CD1c-positive myeloid dendritic cell (primary cell): ENCODE results near the gene KIAA0586.
"Not testable (repeated sequence)": the region's sequence is repeated elsewhere in the genome, so short reads cannot be mapped to it uniquely, and the experiment has no call there.

ENCODE experiments used
- DNase-seq: peaks from one replicate; pipeline ENCODE4 v3.0.0-alpha.2; 2016; ENCODE audit errors: extremely low spot score

Gene KIAA0586

DNA sequence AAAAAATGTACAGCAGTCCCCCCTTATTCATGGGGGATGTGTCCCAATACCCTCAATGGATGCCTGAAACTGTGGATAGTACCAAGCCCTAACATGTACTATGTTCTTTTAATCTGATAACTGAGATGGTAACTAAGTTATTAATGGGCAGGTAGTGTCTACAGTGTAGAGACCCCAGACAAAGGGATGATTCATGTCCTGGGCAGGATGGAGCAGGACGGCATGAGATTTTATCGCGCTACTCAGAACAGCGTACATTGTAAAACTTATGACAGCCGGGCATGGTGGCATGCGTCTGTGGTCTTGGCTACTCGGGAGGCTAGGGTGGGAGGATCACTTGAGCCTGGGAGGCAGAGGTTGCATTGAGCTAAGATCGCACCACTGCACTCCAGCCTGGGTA is 37.1 kb downstream of the KIAA0586 start:
- DNase-seq: no peak

DNA sequence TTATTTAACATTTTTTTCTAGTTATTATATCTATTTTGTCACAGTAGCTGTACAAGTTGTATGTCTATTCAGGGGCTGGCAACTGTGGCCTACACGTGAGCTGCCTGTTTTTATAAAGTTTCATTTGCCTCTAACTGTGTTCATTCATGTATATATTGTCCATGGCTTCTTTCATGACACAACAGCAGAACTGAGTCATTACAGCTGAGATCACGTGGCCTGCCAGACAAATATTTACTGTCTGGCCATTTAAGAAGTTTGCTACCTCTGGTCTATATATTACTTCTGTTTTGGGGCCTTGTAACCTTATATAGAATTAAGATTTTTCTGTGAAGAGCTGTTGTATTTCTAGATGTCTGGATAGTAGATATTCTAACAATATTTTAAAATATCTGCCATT is 37.9 kb downstream of the KIAA0586 start:
- DNase-seq: no peak

- DNase-seq: no peak
Observed at GRCh38 chr14:58466459-58466858, 38.9 kb downstream of the KIAA0586 start.

- DNase-seq: no peak
Observed at GRCh38 chr14:58467575-58467974, 40.1 kb downstream of the KIAA0586 start.

DNA sequence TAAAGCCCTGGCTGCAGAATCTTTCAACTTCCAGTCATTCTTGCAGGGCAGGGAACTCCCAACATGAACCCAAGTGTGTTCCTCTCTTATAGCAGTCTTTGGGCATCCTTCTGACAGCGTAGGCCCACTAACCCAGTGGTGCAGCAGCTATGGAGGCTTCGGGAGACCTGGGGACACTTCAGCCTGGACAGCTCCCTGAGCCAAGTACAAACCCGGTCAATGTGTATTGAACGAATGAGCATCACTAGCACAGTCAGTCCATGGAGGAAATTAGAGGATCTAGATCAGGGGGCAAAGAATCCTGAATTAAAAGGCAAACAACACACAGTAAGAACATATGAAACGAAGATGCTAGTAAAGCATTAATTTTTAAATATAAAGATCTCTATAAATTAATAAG is 41.8 kb downstream of the KIAA0586 start:
- DNase-seq: no peak

GRCh38 chr14:58476320-58476719 is 48.8 kb downstream of the KIAA0586 start:
- no peak for DNase-seq

DNA sequence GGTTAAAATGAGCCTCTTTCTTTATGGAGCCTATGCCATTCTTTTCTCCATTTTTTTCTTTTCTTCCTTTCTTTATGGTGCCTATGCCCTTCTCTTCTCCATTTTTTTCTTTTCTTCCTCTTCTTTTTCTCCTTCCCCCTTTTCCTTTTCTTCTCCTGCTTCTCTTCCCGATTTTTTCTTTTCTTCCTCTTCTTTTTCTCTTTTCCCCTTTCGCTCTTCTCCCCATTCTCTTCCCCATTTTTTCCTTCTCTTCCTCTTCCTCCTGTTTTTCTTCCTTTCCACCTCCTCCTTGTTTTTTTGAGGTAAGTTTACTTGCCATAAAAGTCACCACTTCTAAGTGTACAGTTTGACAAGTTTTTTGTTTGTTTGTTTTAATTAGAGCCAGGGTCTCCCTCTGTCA is 50.1 kb downstream of the KIAA0586 start:
- no peak for DNase-seq

- not testable (repeated sequence) for DNase-seq
Observed at GRCh38 chr14:58478329-58478728, 50.8 kb downstream of the KIAA0586 start.

- peak; percentile 62 for DNase-seq
Observed at GRCh38 chr14:58479975-58480374, 52.5 kb downstream of the KIAA0586 start.

DNA sequence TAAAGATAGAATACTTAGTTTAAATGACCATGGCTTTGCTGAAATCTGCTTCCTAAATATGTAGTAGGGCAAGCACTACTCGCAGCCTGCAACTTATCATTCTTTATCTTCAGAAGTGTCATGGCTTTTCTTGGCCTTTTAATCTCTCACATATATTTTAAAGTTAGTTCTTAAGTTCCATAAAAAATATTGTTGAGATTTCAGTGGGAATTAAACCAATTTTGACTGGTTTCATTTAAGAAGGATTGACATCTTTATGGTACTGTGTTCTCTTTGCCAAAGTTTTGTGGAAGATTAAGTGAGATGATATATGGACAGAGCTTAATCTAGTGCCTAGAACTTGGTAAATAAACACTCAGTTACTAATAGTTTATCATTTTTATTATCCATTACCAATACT is 56.7 kb downstream of the KIAA0586 start:
- DNase-seq: no peak

DNA sequence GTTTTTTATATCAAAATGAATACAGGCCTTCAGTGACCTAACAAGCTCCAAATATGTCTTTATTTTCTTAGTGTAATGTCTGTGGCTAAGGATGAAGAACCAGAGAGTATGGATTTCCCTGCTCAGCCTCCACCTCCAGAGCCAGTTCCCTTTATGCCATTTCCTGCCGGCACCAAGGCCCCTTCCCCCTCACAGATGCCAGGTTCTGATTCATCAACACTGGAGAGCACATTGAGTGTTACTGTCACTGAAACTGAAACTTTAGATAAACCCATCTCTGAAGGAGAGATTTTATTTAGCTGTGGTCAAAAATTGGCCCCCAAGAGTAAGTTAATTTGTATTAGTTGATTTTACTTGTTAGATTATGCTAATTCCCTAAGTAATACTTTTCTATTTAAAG is 61.0 kb downstream of the KIAA0586 start:
- DNase-seq: peak; percentile 38

DNA sequence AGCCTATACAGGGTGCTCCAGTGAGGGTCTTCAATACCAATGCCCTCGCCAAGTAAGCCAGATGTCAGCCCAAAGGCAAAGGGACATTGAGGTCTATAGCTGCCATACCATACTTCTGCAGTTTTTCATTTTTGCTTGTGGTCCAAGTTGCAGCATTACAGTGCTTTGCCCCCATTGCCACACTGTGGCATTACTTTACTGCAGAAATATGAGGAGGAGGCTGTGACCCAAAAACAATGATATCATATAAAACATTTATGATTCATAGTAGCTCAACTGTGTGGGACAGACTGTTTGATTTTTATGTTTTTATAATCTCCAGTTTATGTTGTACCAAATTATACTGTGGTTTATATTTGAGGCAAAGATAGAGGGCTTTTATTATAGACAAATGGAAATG is 64.1 kb downstream of the KIAA0586 start:
- no peak for DNase-seq

DNA sequence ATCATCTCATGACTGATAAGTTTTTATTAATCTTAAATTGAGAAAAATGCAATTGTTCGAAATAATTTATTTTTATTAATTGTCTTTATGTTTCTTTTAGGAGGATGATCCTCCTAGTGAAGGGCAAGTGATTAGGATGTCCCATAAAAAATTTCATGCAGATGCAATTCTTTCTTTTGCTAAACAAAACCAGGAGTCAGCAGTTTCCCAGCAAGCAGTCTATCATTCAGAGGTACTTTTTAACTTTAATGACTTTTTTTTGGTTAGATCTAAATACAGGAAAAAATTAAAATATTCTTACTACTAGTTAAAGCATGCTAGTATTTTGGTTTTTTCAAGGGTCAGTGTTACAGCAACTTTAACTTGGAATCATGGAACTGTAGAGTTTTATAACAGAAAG is 64.5 kb downstream of the KIAA0586 start:
- DNase-seq: no peak

GRCh38 chr14:58501214-58501816 is 73.8 kb downstream of the KIAA0586 start:
- DNase-seq: peak; percentile 67

- no peak for DNase-seq
Observed at GRCh38 chr14:58513272-58513671, 85.8 kb downstream of the KIAA0586 start.

- DNase-seq: no peak
Observed at GRCh38 chr14:58517592-58517991, 90.1 kb downstream of the KIAA0586 start.

DNA sequence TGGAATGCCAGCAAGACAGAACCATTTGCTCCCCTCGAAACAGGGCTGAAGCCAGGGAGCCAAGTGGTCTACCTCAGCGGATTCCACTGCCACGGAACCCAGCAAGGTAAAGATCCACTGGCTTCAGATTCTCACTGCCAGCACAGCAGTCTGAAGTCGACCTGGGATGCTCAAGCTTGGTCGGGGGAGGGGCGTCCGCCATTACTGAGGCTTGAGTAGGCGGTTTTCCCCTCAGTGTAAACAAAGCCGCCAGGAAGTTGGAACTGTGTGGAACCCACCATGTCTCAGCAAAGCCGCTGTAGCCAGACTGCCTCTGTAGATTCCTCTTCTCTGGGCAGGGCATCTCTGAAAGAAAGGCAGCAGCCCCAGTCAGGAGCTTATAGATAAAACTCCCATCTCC is 98.2 kb downstream of the KIAA0586 start:
- DNase-seq: not testable (repeated sequence)

DNA sequence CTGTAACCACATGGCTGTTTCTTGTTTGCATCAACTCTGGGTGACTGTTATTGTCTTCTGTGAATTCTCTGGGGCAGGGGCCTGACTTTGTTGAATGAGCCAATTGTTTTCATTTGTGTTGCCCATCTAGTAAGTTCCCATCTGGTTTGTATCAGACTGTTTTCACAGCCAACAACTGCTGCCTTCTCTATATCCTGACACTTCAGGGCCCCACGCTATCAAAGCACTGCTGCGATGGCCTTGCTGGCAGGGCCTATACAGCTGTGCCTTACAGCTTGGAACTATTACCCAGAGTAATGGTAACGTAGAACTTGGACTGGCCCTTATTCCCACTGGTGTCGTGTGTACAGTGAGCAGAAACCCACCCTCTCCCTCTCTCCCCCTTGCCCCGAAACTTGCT is 105.9 kb downstream of the KIAA0586 start:
- no peak for DNase-seq

DNA sequence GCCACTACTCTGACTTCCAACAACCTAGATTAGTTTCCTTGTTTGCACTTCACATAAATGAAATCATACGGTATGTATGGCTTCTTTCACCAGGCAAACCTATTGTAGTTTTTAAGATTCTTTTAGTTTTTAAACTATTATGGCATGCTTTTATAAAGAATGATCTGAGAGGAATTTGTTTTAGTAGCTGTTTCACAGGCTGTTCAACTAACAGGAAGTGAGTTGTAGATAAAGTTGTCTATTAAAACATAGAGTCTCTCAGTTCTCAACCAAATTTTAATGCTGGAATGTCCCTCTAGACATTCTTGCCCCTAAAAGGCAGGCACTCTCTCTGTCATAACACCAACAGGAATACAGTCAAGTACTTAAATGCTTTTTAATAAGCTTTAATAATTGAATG is 107.5 kb downstream of the KIAA0586 start:
- no peak for DNase-seq

- DNase-seq: no peak
Observed at GRCh38 chr14:58537004-58537403, 109.5 kb downstream of the KIAA0586 start.

GRCh38 chr14:58540749-58541632 is 113.5 kb downstream of the KIAA0586 start:
- DNase-seq: no peak

GRCh38 chr14:58541633-58542022 is 114.1 kb downstream of the KIAA0586 start:
- DNase-seq: no peak

DNA sequence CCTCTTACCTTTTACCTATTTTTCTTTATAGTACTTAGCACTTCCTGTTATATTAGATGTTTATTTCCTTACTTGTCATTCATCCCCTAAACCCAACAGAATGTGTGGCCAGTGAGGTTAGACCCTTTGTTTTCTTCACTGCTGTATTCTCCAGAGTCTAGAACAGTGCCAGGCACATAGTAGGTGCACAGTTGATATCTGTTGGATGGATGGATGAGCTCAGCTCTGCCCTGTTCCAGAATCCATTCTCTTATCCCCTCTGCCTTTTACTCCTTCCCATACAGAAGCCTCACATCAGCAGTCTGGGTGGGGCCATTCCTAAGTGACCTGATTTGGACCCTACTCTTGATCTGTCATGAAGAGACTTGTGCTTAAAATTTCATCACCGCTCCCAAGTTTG is 115.7 kb downstream of the KIAA0586 start:
- DNase-seq: no peak
